Measurements from ENCODE around the gene MXRA7. TPM values are rescaled to one million over a fixed set of nuclear protein-coding genes. Genes with fewer than 3 reads are reported as not detected.

The MXRA7 gene
- total RNA-seq, 2 experiments from 2014 or later: 11.4 to 12.1 TPM

DNA sequence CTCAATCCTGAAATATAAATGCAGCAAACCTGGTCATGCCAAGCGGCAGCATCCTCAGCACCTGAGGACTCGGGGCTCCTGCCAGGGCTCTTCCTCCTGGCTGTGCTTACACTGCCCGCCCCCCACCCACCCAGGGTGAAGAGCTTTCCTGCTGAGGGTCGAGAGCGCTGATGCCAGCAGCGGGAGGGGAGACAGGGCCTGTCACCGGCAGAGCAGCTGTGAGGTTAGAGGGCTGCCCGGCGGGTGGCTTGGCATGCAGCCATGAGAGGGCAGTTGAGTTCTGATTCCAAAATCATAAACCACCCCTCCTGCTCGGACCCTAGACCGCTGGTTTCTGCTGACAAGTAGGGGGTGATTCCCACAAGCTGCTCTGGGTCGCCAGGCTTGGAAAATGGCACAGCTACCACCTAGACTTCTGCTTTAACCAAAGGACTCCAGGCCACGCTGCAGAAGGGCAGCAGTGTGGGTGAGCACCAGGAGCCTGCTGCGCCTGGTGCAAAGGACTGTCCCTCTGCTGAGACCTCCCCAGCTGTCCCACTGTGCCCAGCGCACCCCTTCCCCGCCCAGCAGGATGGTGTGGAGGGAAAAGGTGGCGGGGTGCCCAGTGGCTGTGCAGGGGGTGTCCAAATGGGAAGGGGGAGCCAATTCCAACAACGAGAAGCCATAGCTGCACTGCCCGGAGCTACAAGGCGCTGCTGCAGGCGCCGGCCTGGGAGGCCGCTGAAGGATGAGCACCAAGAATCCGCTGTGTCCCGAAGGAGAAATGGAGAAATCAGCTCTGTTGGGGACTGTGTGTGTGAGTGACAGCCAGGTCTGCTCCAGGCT lies 26.6 kb downstream of the MXRA7 start:
- CTCF ChIA-PET: no interaction called here
- intact Hi-C loops (cut with DNase I, micrococcal nuclease): loop anchor here in 1 of 2 experiments (5.0 kb wide), 1 partner anchor 62 kb away; no protein-coding TSS in a partner anchor
- Histone ChIP-seq H3K4me3 (ENCODE audit: low read length) (no peak overlapping the region), H3K27ac (ENCODE audit: low read depth in 1 of 2, low read length in 2 of 2) (no peak overlapping the region), H3K36me3 (ENCODE audit: insufficient read depth, low read length) (no peaks in the 10 kb centered on the region), H3K4me1 (ENCODE audit: insufficient read depth, low read length) (peaks cover 27% of the 10 kb centered on the region), H3K27me3 (ENCODE audit: control insufficient read depth in 1 of 2, insufficient read depth in 2 of 2, low read length in 2 of 2) (no peaks in the 10 kb centered on the region), H3K9me3 (ENCODE audit: control insufficient read depth in 1 of 2, insufficient read depth in 1 of 2, low read length in 2 of 2) (no peaks in the 10 kb centered on the region)
- TF ChIP-seq, protein P1, sequence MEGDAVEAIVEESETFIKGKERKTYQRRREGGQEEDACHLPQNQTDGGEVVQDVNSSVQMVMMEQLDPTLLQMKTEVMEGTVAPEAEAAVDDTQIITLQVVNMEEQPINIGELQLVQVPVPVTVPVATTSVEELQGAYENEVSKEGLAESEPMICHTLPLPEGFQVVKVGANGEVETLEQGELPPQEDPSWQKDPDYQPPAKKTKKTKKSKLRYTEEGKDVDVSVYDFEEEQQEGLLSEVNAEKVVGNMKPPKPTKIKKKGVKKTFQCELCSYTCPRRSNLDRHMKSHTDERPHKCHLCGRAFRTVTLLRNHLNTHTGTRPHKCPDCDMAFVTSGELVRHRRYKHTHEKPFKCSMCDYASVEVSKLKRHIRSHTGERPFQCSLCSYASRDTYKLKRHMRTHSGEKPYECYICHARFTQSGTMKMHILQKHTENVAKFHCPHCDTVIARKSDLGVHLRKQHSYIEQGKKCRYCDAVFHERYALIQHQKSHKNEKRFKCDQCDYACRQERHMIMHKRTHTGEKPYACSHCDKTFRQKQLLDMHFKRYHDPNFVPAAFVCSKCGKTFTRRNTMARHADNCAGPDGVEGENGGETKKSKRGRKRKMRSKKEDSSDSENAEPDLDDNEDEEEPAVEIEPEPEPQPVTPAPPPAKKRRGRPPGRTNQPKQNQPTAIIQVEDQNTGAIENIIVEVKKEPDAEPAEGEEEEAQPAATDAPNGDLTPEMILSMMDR (IDR thresholded peaks at IDR 0.05): no peak
- DNase-seq (no peak), ATAC-seq (ENCODE audit: poor library complexity) (no peak)
- H3K9me3 Mint-ChIP-seq: no peaks in the 10 kb centered on the region
- H3K27ac Mint-ChIP-seq: no peak overlapping the region
- no peaks in the 10 kb centered on the region for H3K27me3 Mint-ChIP-seq
- H3K36me3 Mint-ChIP-seq (ENCODE audit: low read depth): no peaks in the 10 kb centered on the region
- no peak overlapping the region for H3K4me3 Mint-ChIP-seq
- peaks cover 11% of the 10 kb centered on the region for H3K4me1 Mint-ChIP-seq (ENCODE audit: low read depth)
- POLR2A ChIA-PET: no interaction called here

DNA sequence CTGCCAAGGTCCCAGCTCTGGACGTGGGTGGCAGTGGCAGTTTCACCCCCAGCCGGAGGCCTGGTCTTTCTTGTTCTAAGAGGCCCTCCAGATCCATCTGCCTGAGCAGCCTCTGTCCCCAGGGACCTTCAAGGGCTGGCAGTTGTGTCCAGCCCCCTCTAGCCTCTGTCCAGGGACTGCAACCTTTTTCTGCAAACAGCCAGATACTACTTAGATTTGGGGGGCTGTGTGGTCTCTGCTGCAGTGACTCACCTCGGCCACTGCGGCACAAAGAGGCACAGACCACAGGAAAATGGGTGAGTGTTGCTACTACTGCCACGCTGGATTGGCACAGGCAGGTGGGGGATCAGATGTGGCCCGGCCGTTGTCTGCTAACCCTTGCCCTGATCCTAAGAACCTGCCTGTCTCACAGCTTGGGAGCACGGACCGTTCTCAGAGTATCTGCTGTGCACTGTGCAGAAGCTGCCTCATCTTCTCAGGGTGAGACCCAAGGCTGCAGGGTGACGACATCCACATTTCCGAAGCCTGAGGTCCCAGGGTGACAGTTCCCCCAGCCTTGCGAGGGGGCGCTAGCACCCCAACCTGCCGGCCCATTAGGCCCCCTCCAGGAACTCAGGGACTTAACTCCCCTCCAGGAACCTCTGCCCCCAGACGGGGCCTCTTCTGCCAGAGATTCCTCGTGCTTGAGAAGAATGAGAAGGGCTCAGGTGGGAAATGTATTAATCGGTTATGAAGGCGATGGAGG lies 27.6 kb downstream of the MXRA7 start:
- Mint-ChIP-seq H3K27ac (no peak overlapping the region), H3K4me3 (no peak overlapping the region), H3K27me3 (no peaks in the 10 kb centered on the region), H3K4me1 (ENCODE audit: low read depth) (peaks cover 11% of the 10 kb centered on the region), H3K9me3 (no peaks in the 10 kb centered on the region), H3K36me3 (ENCODE audit: low read depth) (no peaks in the 10 kb centered on the region)
- H3K4me3 ChIP-seq (ENCODE audit: low read length): no peak overlapping the region
- no peak for DNase-seq
- ChIA-PET POLR2A (interaction anchor here (2.8 kb wide), 1 partner anchor 12 kb away, joined by 16 read pairs; no protein-coding TSS in a partner anchor), CTCF (interaction anchor here (3.1 kb wide), 1 partner anchor 12 kb away, joined by 20 read pairs; no protein-coding TSS in a partner anchor)
- H3K27ac ChIP-seq (ENCODE audit: low read depth in 1 of 2, low read length in 2 of 2): no peak overlapping the region
- intact Hi-C loops (cut with DNase I, micrococcal nuclease): loop anchor here in 1 of 2 experiments (5.0 kb wide), 1 partner anchor 61 kb away; no protein-coding TSS in a partner anchor
- H3K27me3 ChIP-seq (ENCODE audit: control insufficient read depth in 1 of 2, insufficient read depth in 2 of 2, low read length in 2 of 2): no peaks in the 10 kb centered on the region
- ATAC-seq (ENCODE audit: poor library complexity): no peak
- H3K4me1 ChIP-seq (ENCODE audit: insufficient read depth, low read length): peaks cover 36% of the 10 kb centered on the region
- no peaks in the 10 kb centered on the region for H3K36me3 ChIP-seq (ENCODE audit: insufficient read depth, low read length)
- TF ChIP-seq, protein P1 (IDR thresholded peaks at IDR 0.05): no peak
- no peaks in the 10 kb centered on the region for H3K9me3 ChIP-seq (ENCODE audit: control insufficient read depth in 1 of 2, insufficient read depth in 1 of 2, low read length in 2 of 2)

DNA sequence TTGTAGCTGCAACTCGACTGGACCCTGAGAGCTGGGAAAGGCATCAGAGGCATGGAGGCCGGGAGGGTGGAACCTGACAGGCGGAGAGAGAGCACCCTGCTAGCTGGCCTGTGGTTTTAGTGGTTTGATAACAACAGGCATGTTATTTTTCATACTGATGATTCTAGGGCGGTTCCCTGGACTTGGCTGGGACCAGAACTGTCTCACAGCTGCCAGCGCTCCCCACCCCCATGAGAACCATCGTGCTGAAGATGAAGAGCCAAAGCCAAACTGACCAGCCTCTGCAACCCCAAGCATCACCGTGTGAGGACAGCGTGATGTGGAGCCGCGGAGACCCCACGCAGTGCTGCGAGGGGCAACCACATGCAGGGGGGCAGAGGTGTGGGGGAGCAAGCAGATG lies 28.5 kb downstream of the MXRA7 start:
- DNase-seq (no peak), ATAC-seq (ENCODE audit: poor library complexity) (no peak)
- H3K27me3 ChIP-seq (ENCODE audit: control insufficient read depth in 1 of 2, insufficient read depth in 2 of 2, low read length in 2 of 2): no peaks in the 10 kb centered on the region
- Mint-ChIP-seq H3K27me3 (no peaks in the 10 kb centered on the region), H3K4me1 (ENCODE audit: low read depth) (peaks cover 11% of the 10 kb centered on the region), H3K36me3 (ENCODE audit: low read depth) (no peaks in the 10 kb centered on the region), H3K27ac (peak overlapping the region; percentile 53), H3K9me3 (no peaks in the 10 kb centered on the region), H3K4me3 (no peak overlapping the region)
- intact Hi-C loops (cut with DNase I, micrococcal nuclease): loop anchor here in 1 of 2 experiments (1.0 to 5.0 kb wide), 2 partner anchors 60 to 160 kb away; no protein-coding TSS in a partner anchor
- TF ChIP-seq, protein P1 (IDR thresholded peaks at IDR 0.05): no peak
- no peak overlapping the region for H3K27ac ChIP-seq (ENCODE audit: low read depth in 1 of 2, low read length in 2 of 2)
- no peak overlapping the region for H3K4me3 ChIP-seq (ENCODE audit: low read length)
- peaks cover 45% of the 10 kb centered on the region for H3K4me1 ChIP-seq (ENCODE audit: insufficient read depth, low read length)
- POLR2A ChIA-PET: interaction anchor here (1.0 to 2.8 kb wide), 3 partner anchors 11 to 155 kb away, joined by 3 to 16 read pairs (median 4); partner anchors contain the start of gene ST6GALNAC1
- H3K36me3 ChIP-seq (ENCODE audit: insufficient read depth, low read length): no peaks in the 10 kb centered on the region
- H3K9me3 ChIP-seq (ENCODE audit: control insufficient read depth in 1 of 2, insufficient read depth in 1 of 2, low read length in 2 of 2): no peaks in the 10 kb centered on the region
- CTCF ChIA-PET: interaction anchor here (1.1 to 3.1 kb wide), 7 partner anchors 11 to 160 kb away, joined by 3 to 28 read pairs (median 7); no protein-coding TSS in a partner anchor

All from CD4-positive, alpha-beta T cell (primary cell).